Measurements from ENCODE around the gene DPY19L3. TPM values are rescaled to one million over a fixed set of nuclear protein-coding genes. Genes with fewer than 3 reads are reported as not detected.

Gene DPY19L3
- total RNA-seq, 1 donor from 2014 or later, result 83.1 TPM

DNA sequence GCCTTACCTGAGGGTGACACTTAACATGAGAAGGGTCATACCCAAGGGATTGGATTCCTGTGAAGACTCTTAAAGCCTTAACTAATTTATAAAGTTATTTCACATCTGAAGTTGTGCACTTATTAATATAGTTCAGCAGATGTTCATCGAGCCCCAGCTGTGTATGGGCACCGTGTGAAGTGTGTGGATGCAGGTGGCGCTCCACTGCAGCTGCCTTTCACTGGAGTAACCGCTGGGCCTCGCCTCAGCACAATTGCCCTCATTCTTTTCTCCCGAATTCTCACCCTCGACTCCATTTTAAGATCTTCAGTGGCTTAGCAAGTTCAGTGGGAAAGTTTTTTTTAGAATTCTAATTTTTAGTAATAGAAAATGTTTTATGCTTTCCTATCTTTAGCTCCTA is 66.2 kb downstream of the DPY19L3 start:
- no peak overlapping the region for H3K9ac ChIP-seq
- Mint-ChIP-seq H3K27ac (no peak overlapping the region), H3K4me3 (no peak overlapping the region), H3K27me3 (ENCODE audit: insufficient read depth, low read depth) (no peaks in the 10 kb centered on the region), H3K9me3 (no peaks in the 10 kb centered on the region), H3K4me1 (no peaks in the 10 kb centered on the region), H3K36me3 (peaks cover 16% of the 10 kb centered on the region)
- no peaks in the 10 kb centered on the region for H4K20me1 ChIP-seq (ENCODE audit: low read depth)
- H3K9me3 ChIP-seq (ENCODE audit: low read depth), result no peaks in the 10 kb centered on the region
- H3K27me3 ChIP-seq, result no peaks in the 10 kb centered on the region
- H3K79me2 ChIP-seq (ENCODE audit: low read depth), result no peaks in the 10 kb centered on the region
- no peak overlapping the region for H2AFZ ChIP-seq (replicated peaks)
- no peaks in the 10 kb centered on the region for H3F3A ChIP-seq (ENCODE audit: low read depth)
- peaks cover 2% of the 10 kb centered on the region for H3K36me3 ChIP-seq
- no peak overlapping the region for H3K4me2 ChIP-seq
- no peak overlapping the region for H3K4me3 ChIP-seq
- DNase-seq (ENCODE audit: low spot score), result no peak
- no peak overlapping the region for H3K27ac ChIP-seq
- TF ChIP-seq, protein P1, sequence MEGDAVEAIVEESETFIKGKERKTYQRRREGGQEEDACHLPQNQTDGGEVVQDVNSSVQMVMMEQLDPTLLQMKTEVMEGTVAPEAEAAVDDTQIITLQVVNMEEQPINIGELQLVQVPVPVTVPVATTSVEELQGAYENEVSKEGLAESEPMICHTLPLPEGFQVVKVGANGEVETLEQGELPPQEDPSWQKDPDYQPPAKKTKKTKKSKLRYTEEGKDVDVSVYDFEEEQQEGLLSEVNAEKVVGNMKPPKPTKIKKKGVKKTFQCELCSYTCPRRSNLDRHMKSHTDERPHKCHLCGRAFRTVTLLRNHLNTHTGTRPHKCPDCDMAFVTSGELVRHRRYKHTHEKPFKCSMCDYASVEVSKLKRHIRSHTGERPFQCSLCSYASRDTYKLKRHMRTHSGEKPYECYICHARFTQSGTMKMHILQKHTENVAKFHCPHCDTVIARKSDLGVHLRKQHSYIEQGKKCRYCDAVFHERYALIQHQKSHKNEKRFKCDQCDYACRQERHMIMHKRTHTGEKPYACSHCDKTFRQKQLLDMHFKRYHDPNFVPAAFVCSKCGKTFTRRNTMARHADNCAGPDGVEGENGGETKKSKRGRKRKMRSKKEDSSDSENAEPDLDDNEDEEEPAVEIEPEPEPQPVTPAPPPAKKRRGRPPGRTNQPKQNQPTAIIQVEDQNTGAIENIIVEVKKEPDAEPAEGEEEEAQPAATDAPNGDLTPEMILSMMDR (IDR thresholded peaks at IDR 0.05), result no peak
- no peak for TF ChIP-seq EZH2 (IDR thresholded peaks at IDR 0.05)
- TF ChIP-seq EZH2phosphoT487 (IDR thresholded peaks at IDR 0.05), result no peak
- H3K4me1 ChIP-seq, result no peaks in the 10 kb centered on the region

DNA sequence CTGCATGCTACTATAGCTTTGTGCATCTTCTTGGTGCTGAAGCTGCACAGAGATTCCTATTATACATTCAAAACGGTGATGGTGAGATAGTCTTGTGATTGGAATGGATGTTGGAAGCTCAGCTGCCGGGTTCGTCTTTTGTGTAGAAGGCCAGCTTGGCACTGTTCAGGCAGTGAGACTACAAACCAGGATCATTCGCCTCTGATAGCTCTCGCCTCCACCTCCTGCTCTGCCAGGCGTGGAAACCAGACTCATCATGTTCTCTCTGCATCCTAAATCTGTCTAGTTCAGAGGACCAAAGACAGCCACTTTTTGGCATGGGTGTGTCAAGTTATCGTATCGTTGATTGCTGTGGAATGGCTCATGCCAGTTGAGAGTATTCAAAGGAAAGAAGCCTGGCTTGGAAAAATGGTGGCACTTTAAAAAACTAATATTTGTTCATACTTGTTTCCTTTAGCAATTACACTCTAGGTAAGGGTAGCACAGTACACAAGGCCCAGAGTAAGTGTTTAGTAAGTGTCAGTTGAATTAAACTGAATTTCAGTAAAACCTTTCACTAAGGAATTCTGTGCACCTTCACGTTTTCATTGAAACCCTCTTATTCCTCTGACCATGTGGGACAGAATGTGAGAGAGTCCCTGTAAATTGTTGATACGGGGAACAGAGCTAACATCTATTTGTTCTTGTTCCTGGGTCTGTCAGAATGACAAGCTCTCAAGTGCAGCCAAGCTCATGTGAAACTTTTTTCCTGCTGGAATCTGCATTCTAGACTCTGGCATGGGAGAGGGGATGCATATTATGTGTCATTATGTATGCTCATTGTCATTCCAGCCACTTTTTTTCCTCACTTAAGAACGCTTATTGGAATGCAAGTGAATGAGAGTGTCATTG is 69.8 kb downstream of the DPY19L3 start:
- H3K27me3 ChIP-seq, result no peaks in the 10 kb centered on the region
- Mint-ChIP-seq H3K4me1 (no peaks in the 10 kb centered on the region), H3K36me3 (peaks cover 25% of the 10 kb centered on the region)

DNA sequence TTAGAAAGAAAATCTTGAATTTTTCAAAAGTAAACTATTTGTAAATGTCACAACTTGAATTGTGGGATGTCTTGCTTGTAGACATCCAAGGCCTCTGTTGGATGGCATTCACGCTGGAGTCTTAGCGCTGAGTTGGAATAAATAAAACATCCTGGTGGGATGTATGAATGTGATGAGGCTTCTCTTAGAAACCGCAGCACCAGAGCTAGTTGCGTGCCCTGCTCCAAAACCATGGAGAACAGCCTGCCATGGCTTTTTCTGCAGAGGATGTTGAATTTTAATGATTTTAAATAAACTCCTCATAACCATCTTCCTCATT is 70.4 kb downstream of the DPY19L3 start:
- H4K20me1 ChIP-seq (ENCODE audit: low read depth), result no peaks in the 10 kb centered on the region
- DNase-seq (ENCODE audit: low spot score), result no peak
- H3K4me2 ChIP-seq, result no peak overlapping the region
- H3K27me3 Mint-ChIP-seq (ENCODE audit: insufficient read depth, low read depth), result no peaks in the 10 kb centered on the region
- no peaks in the 10 kb centered on the region for H3K4me1 Mint-ChIP-seq
- no peaks in the 10 kb centered on the region for H3K4me1 ChIP-seq
- no peak overlapping the region for H3K4me3 ChIP-seq
- peaks cover 14% of the 10 kb centered on the region for H3K36me3 ChIP-seq
- no peak overlapping the region for H3K9ac ChIP-seq
- no peak overlapping the region for H3K27ac ChIP-seq
- peaks cover 25% of the 10 kb centered on the region for H3K36me3 Mint-ChIP-seq
- TF ChIP-seq EZH2 (IDR thresholded peaks at IDR 0.05), result no peak
- no peak for TF ChIP-seq EZH2phosphoT487 (IDR thresholded peaks at IDR 0.05)
- TF ChIP-seq, protein P1 (IDR thresholded peaks at IDR 0.05), result no peak
- no peak overlapping the region for H2AFZ ChIP-seq (replicated peaks)
- H3K9me3 ChIP-seq (ENCODE audit: low read depth), result no peaks in the 10 kb centered on the region
- no peak overlapping the region for H3K4me3 Mint-ChIP-seq
- H3K27ac Mint-ChIP-seq, result peak overlapping the region; percentile 21
- no peaks in the 10 kb centered on the region for H3K9me3 Mint-ChIP-seq
- H3F3A ChIP-seq (ENCODE audit: low read depth), result no peaks in the 10 kb centered on the region
- H3K79me2 ChIP-seq (ENCODE audit: low read depth), result no peaks in the 10 kb centered on the region
- no peaks in the 10 kb centered on the region for H3K27me3 ChIP-seq

More for the DNA sequence above, 69.8 kb downstream of the DPY19L3 start:
- Mint-ChIP-seq H3K4me3 (no peak overlapping the region), H3K27ac (no peak overlapping the region), H3K9me3 (no peaks in the 10 kb centered on the region), H3K27me3 (ENCODE audit: insufficient read depth, low read depth) (no peaks in the 10 kb centered on the region)
- Histone ChIP-seq H3K27ac (no peak overlapping the region), H3K9ac (no peak overlapping the region), H3F3A (ENCODE audit: low read depth) (no peaks in the 10 kb centered on the region), H3K4me1 (no peaks in the 10 kb centered on the region), H3K79me2 (ENCODE audit: low read depth) (no peaks in the 10 kb centered on the region), H2AFZ (replicated peaks) (no peak overlapping the region), H3K4me2 (no peak overlapping the region), H3K36me3 (peaks cover 14% of the 10 kb centered on the region), H4K20me1 (ENCODE audit: low read depth) (no peaks in the 10 kb centered on the region), H3K9me3 (ENCODE audit: low read depth) (no peaks in the 10 kb centered on the region), H3K4me3 (no peak overlapping the region)
- TF ChIP-seq EZH2 (IDR thresholded peaks at IDR 0.05) (no peak), EZH2phosphoT487 (IDR thresholded peaks at IDR 0.05) (no peak)
- TF ChIP-seq, protein P1 (IDR thresholded peaks at IDR 0.05), result no peak
- DNase-seq (ENCODE audit: low spot score), result no peak

Measured in neural progenitor cell (in vitro differentiated cells).